Keratinocyte (primary cell): ENCODE data around the gene RBBP9. TPM values are rescaled to one million over a fixed set of nuclear protein-coding genes. Genes with fewer than 3 reads are reported as not detected.

Experiments
- DNase-seq: peaks from one replicate; pipeline ENCODE4 v3.0.0-alpha.2; 2011; ENCODE audit warnings: low read depth, missing footprints, low spot score
- FAIRE-seq: peaks from 2 replicates; lab custom pipeline; 2011; peaks lifted over from hg19 to GRCh38; lab: Jason Lieb, UNC
- H2AFZ ChIP-seq: 2 replicates; pipeline ENCODE4 v1.6.0; 2012; ENCODE audit warnings: low read length, control low read depth, inconsistent platforms; ENCODE audit not compliant: control insufficient read depth
- H3K27ac ChIP-seq: 2 replicates; pipeline ENCODE4 v1.5.1; 2011; ENCODE audit warnings: low read length; ENCODE audit not compliant: control insufficient read depth, insufficient read depth
- H3K27me3 ChIP-seq: 3 replicates; pipeline ENCODE4 v1.6.0; 2011; ENCODE audit warnings: low read length; ENCODE audit not compliant: control insufficient read depth, insufficient read depth; ENCODE audit errors: extremely low read depth
- H3K36me3 ChIP-seq, 2 experiments: 2 replicates in 1 of 2; 3 replicates in 1 of 2; pipeline ENCODE4 v1.5.1; 2011; ENCODE audit warnings: low read length in 2 of 2, mild to moderate bottlenecking in 1 of 2; ENCODE audit not compliant: control insufficient read depth in 2 of 2, insufficient read depth in 2 of 2; ENCODE audit errors: extremely low read depth in 1 of 2
- H3K4me1 ChIP-seq: 3 replicates; pipeline ENCODE4 v1.5.1; 2011; ENCODE audit warnings: low read length; ENCODE audit not compliant: control insufficient read depth, insufficient read depth; ENCODE audit errors: extremely low read depth
- H3K4me2 ChIP-seq: 3 replicates; pipeline ENCODE4 v1.6.0; 2011; ENCODE audit warnings: low read depth, low read length; ENCODE audit not compliant: control insufficient read depth, insufficient read depth; ENCODE audit errors: extremely low read depth
- H3K4me3 ChIP-seq, 3 experiments: fragments of 200-600 bp in 1 of 3; sonication (generic) in 1 of 3; 2 replicates in 2 of 3; 3 replicates in 1 of 3; pipeline ENCODE4 v1.5.1; 2011 to 2016; ENCODE audit warnings: low read length in 3 of 3, mild to moderate bottlenecking in 3 of 3, control low read depth in 2 of 3, inconsistent platforms in 1 of 3, low read depth in 1 of 3, mixed read lengths in 1 of 3, mixed run types in 1 of 3, moderate library complexity in 1 of 3; ENCODE audit not compliant: control insufficient read depth in 2 of 3, insufficient read depth in 2 of 3; ENCODE audit errors: extremely low read depth in 1 of 3
- H3K79me2 ChIP-seq: 2 replicates; pipeline ENCODE4 v1.6.0; 2012; ENCODE audit warnings: low read length; ENCODE audit not compliant: control insufficient read depth, insufficient read depth
- H3K9ac ChIP-seq: 3 replicates; pipeline ENCODE4 v1.6.0; 2011; ENCODE audit warnings: low read length; ENCODE audit not compliant: control insufficient read depth, insufficient read depth; ENCODE audit errors: extremely low read depth
- H3K9me1 ChIP-seq: 3 replicates; pipeline ENCODE4 v1.6.0; 2011; ENCODE audit warnings: low read length; ENCODE audit not compliant: control insufficient read depth, insufficient read depth; ENCODE audit errors: extremely low read depth
- H3K9me3 ChIP-seq: 2 replicates; pipeline ENCODE4 v1.5.1; 2012; ENCODE audit warnings: low read depth, low read length; ENCODE audit not compliant: control insufficient read depth
- H4K20me1 ChIP-seq: 3 replicates; pipeline ENCODE4 v1.6.0; 2011; ENCODE audit warnings: low read length; ENCODE audit not compliant: control insufficient read depth, insufficient read depth; ENCODE audit errors: extremely low read depth
- EZH2 ChIP-seq: IDR thresholded peaks from one replicate; pipeline ENCODE4 v1.6.1; 2012; ENCODE audit warnings: inconsistent platforms, mild to moderate bottlenecking, low read length, moderate library complexity
- dilution Hi-C: fragments of 300-500 bp; cut with MboI; formaldehyde crosslinking; loops from one replicate; pipeline ENCODE4 v1.7.0; 2020; ENCODE audit warnings: low sequenced_read_pairs; ENCODE audit not compliant: extremely low pct_ligation_motif_present
- polyA plus RNA-seq, 5 experiments: library from polyadenylated mRNA; depleted of rRNA in 3 of 5; stranded (reverse) in 3 of 5; stranded (forward) in 1 of 5; unstranded in 1 of 5; fragments of >200 nt; gene quantifications; 1 replicate in 1 of 5; 2 replicates in 3 of 5; 3 replicates in 1 of 5; pipeline versions ENCODE4 v1.2.1 to v1.2.3, GENCODE V29; 2011 to 2012; ENCODE audit warnings: missing spikeins in 2 of 5, low read depth in 1 of 5, low replicate concordance in 1 of 5
- TF ChIP-seq, protein P1 (sequence below), 3 experiments: IDR thresholded peaks in 1 of 3; conservative IDR thresholded peaks in 1 of 3; optimal IDR thresholded peaks in 1 of 3; 2 replicates in 2 of 3; 3 replicates in 1 of 3; pipeline versions ENCODE3 to v1.5.1; 2011; ENCODE audit warnings: low read length in 3 of 3, mild to moderate bottlenecking in 3 of 3, moderate library complexity in 2 of 3, control low read depth in 1 of 3, inconsistent platforms in 1 of 3; ENCODE audit not compliant: insufficient read depth in 2 of 3; ENCODE audit errors: extremely low read depth in 1 of 3

The RBBP9 gene
- polyA plus RNA-seq, 1 donor (not counting 4 experiments of a cell fraction or from before 2014, with no cell fraction given) = 17.9 TPM

DNA sequence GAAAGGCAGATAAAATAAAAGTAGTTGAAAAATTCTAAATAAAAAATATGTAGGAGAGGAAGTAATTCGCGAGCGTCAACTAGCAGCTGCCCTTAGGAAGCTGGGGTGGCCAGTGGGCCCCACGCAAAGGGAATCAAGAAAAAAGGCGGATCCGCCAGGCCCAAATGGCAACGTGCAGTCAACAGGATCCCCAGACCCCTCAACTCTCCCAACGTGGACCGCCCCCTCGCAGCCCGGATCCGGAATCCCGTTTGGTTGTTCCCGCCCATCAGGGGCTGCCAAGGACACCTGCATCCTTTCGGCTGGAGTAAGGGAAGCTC is 30.5 kb downstream of the RBBP9 start:
- FAIRE-seq (no peak), DNase-seq (no peak)
- peaks cover 27% of the 10 kb centered on the region for H3K79me2 ChIP-seq
- H3K4me2 ChIP-seq = peak overlapping the region; percentile 97
- H2AFZ ChIP-seq = peak overlapping the region; percentile 96
- no peaks in the 10 kb centered on the region for H3K9me1 ChIP-seq
- dilution Hi-C loops = no loop called here
- no peaks in the 10 kb centered on the region for H3K9me3 ChIP-seq
- peaks cover 16% of the 10 kb centered on the region for H3K4me1 ChIP-seq
- H3K9ac ChIP-seq = peak overlapping the region; percentile 94
- no peaks in the 10 kb centered on the region for H4K20me1 ChIP-seq
- H3K36me3 ChIP-seq = peaks cover 5 to 12% of the 10 kb centered on the region in 2 experiments
- peak overlapping the region; percentile 13 for H3K27ac ChIP-seq
- H3K4me3 ChIP-seq = peak overlapping the region; percentile 71 to 100 (median 100)
- TF ChIP-seq, protein P1, sequence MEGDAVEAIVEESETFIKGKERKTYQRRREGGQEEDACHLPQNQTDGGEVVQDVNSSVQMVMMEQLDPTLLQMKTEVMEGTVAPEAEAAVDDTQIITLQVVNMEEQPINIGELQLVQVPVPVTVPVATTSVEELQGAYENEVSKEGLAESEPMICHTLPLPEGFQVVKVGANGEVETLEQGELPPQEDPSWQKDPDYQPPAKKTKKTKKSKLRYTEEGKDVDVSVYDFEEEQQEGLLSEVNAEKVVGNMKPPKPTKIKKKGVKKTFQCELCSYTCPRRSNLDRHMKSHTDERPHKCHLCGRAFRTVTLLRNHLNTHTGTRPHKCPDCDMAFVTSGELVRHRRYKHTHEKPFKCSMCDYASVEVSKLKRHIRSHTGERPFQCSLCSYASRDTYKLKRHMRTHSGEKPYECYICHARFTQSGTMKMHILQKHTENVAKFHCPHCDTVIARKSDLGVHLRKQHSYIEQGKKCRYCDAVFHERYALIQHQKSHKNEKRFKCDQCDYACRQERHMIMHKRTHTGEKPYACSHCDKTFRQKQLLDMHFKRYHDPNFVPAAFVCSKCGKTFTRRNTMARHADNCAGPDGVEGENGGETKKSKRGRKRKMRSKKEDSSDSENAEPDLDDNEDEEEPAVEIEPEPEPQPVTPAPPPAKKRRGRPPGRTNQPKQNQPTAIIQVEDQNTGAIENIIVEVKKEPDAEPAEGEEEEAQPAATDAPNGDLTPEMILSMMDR (optimal IDR thresholded peaks at IDR 0.05 in 1 of 3, IDR thresholded peaks at IDR 0.05 in 1 of 3, conservative IDR thresholded peaks at IDR 0.05 in 1 of 3; ENCODE audit: extremely low read depth in 1 of 3, insufficient read depth in 2 of 3, low read length in 3 of 3) = no peak
- no peak for TF ChIP-seq EZH2
- no peaks in the 10 kb centered on the region for H3K27me3 ChIP-seq

DNA sequence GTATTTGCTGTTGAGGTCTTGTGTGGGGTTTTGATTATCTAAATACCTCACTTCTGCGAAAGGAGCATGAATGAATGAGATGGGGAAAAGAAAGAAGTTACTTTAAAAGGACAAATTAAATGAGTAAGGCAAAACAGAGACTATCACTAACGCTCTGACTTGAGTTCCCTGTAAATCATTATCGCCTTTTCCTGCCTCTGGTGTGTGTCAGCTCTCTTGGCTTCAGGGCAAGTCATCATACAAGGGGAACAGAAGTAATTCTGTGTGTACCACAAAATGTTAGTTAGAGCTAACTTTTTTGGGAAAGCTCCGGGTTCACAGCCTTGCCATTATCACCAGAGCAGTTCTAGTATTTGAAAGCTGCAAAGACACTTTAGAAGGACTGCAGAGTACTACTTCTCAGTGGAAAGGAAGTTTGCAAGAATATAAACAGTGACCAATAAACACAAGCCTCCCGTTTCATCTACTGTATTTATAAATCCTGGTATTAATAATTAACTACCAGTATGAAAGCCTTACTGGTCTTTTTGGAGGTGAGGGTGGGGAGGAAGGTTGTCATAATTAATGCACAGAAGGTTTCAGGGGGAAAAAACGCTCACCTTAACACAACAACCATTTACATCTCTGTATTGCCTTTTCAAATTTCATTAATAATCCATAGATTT is 31.4 kb downstream of the RBBP9 start:
- Histone ChIP-seq H3K4me1 (peaks cover 16% of the 10 kb centered on the region), H2AFZ (no peak overlapping the region), H3K9ac (no peak overlapping the region), H3K27me3 (no peaks in the 10 kb centered on the region), H3K9me1 (no peaks in the 10 kb centered on the region), H3K36me3 (peaks cover 1 to 6% of the 10 kb centered on the region in 2 experiments), H3K79me2 (peaks cover 27% of the 10 kb centered on the region), H4K20me1 (no peaks in the 10 kb centered on the region), H3K4me3 (peak overlapping the region in 1 of 3 experiments; percentile 100), H3K4me2 (no peak overlapping the region), H3K9me3 (no peaks in the 10 kb centered on the region), H3K27ac (no peak overlapping the region)
- TF ChIP-seq EZH2 = no peak
- TF ChIP-seq, protein P1 (optimal IDR thresholded peaks at IDR 0.05 in 1 of 3, IDR thresholded peaks at IDR 0.05 in 1 of 3, conservative IDR thresholded peaks at IDR 0.05 in 1 of 3; ENCODE audit: extremely low read depth in 1 of 3, insufficient read depth in 2 of 3, low read length in 3 of 3) = no peak
- no peak for FAIRE-seq
- dilution Hi-C loops = no loop called here
- no peak for DNase-seq
